ENCODE data around the gene OLFM2. TPM values are rescaled to one million over a fixed set of nuclear protein-coding genes. Genes with fewer than 3 reads are reported as not detected.

OLFM2 gene
- total RNA-seq (10 to 100 TPM in 5 of 7 donors, 1 to 10 TPM in 2; 3.9 to 19.3 (median 13.2) TPM), polyA plus RNA-seq (1 to 10 TPM; 4.0 to 7.1 TPM)
- long read RNA-seq, donor 1, partial matches to known transcripts = 0 of 3 reads
- long read RNA-seq, donor 1, other reads (novel, unspliced or antisense) = 3 of 3 reads
- long read RNA-seq, donor 2, transcript OLFM2-201 (6 exons, 2,019 nt) = major isoform, 26 of 30 reads
- long read RNA-seq, donor 2, partial matches to known transcripts = 0 of 30 reads
- long read RNA-seq, donor 2, other reads (novel, unspliced or antisense) = 0 of 30 reads
- long read RNA-seq, donor 3, transcript OLFM2-201 (6 exons, 2,019 nt) = major isoform, 14 of 17 reads
- long read RNA-seq, donor 3, partial matches to known transcripts = 0 of 17 reads
- long read RNA-seq, donor 3, other reads (novel, unspliced or antisense) = 3 of 17 reads

DNA sequence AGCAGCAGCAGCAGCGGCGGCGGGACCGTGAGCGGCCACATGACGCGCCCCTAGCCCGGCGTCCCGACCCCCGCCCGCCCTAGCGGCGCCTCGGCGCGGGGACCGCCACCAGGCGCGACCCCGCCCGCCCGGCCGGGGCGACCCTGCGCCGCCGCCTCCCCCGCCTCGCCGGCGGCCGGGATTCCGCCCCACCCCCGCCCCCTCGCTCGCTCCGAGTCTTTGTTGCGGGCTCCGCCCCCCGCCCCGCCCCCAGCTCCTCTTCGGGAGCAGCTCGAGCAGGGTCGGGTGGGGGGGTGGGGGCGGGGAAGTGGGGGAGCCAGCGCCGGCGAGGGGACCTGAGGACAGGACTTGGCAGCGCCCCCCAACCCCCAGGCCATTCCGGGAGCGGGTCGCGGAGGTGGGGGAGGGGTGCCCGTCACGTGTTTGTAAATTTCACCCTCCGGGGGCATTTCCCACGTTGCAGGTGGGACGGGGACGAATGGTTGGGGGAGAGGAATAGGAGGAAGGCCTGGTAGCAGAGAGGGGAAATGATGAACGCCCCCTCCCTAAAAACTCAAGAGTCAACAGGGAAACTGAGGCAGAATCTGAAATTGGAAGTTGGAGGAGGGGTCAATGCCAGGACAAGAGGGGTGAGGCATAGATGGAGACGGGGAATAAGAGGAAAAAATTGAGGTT lies at the start of gene OLFM2:
OLFM2 (minus strand) TSS at position 190 of the 675 bp plus-strand sequence; CDS start at position 41, 149 bp downstream.
- Histone ChIP-seq H3K4me3 (peak within 1 kb of the TSS; percentile 40), H3K36me3 (no peaks in the 10 kb centered on the region), H3K27ac (peak within 1 kb of the TSS in 1 of 2 donors; percentile 80), H3K9me3 (no peaks in the 10 kb centered on the region), H3K4me1 (ENCODE audit: insufficient read depth) (peaks cover 2% of the 10 kb centered on the region), H3K27me3 (no peaks in the 10 kb centered on the region)
- intact Hi-C loops (cut with DNase I) = loop anchor here in 3 of 4 donors (5.0 to 10.0 kb wide), 5 partner anchors 51 to 458 kb away; partner anchors contain the start of gene MRPL4 (in 2 of the 3)
- peak; percentile 31 to 56 (median 47) for DNase-seq
- TF ChIP-seq EP300 (IDR thresholded peaks at IDR 0.05) (no peak), POLR2A (IDR thresholded peaks at IDR 0.05) (no peak)
- TF ChIP-seq, protein P1, sequence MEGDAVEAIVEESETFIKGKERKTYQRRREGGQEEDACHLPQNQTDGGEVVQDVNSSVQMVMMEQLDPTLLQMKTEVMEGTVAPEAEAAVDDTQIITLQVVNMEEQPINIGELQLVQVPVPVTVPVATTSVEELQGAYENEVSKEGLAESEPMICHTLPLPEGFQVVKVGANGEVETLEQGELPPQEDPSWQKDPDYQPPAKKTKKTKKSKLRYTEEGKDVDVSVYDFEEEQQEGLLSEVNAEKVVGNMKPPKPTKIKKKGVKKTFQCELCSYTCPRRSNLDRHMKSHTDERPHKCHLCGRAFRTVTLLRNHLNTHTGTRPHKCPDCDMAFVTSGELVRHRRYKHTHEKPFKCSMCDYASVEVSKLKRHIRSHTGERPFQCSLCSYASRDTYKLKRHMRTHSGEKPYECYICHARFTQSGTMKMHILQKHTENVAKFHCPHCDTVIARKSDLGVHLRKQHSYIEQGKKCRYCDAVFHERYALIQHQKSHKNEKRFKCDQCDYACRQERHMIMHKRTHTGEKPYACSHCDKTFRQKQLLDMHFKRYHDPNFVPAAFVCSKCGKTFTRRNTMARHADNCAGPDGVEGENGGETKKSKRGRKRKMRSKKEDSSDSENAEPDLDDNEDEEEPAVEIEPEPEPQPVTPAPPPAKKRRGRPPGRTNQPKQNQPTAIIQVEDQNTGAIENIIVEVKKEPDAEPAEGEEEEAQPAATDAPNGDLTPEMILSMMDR (IDR thresholded peaks at IDR 0.05) = no peak
- WGBS, 3 donors = 0 to 1% (median 1%) methylated on average over 17 to 62 of the region's 62 CpGs

DNA sequence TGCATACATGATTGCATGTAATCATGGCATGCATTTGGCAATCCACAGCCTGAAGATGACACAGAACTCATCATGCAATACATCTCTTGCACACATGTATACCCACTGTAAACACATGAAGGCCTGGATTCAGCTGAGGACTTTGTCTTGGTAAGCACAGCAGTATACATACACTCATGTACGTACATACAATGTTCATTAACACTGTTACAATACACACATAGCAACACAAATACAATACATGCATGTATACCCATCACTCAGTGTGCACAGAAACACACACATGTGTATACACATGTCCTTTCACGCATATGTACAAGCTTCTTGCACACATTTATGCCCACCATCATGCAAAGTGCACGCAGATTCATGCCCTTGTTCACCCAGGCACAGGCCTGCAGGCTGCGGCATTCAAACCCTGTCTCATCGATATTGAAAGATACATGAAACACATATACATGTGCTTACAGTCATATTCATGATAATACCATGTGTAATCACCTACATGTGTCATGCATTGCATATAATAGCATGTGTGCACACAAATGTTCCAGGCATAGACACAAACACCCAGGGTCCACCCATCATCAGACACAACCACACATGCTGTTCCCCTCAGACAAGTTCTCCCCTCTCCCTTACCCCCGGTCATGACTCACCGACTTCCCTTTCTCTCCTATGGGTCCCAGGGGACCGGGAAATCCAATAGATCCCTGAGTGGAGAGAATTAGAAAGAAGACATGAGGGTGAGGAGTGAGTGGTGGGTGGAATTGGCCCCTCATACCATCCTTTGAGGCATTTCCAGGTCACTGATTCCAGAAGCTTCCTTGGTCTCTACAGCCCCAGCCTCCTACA lies 45.3 kb upstream of the OLFM2 start:
- H3K27me3 ChIP-seq = no peaks in the 10 kb centered on the region
- H3K4me3 ChIP-seq = no peak overlapping the region
- H3K9me3 ChIP-seq = no peaks in the 10 kb centered on the region
- 85 to 91% (median 89%) methylated on average over 8 of the region's 8 CpGs for WGBS, 3 donors
- no peak overlapping the region for H3K27ac ChIP-seq
- TF ChIP-seq EP300 (IDR thresholded peaks at IDR 0.05) (no peak), POLR2A (IDR thresholded peaks at IDR 0.05) (no peak)
- TF ChIP-seq, protein P1 (IDR thresholded peaks at IDR 0.05) = no peak
- H3K36me3 ChIP-seq = no peaks in the 10 kb centered on the region
- no peak for DNase-seq
- intact Hi-C loops (cut with DNase I) = no loop called here
- peaks cover 3% of the 10 kb centered on the region for H3K4me1 ChIP-seq (ENCODE audit: insufficient read depth)

DNA sequence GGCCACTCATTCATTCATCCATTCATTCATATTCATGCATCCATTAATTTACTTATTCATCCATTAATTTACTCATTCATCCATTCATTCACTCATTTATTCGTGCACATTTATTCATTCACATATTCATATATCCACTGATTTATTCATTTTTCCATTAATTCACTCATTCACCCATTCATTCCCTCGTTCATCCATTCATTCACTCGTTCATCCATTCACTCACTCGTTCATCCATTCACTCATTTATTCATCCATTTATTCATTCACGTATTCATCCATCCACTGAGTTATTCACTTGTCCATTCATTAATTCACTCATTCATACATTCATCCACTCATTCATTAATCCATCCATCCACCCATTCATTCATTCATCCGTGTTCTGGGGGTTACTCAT lies 35.8 kb upstream of the OLFM2 start:
- 87 to 92% (median 87%) methylated on average over 6 of the region's 6 CpGs for WGBS, 3 donors
- no peaks in the 10 kb centered on the region for H3K27me3 ChIP-seq
- H3K4me3 ChIP-seq = no peak overlapping the region
- no peak for DNase-seq
- no peaks in the 10 kb centered on the region for H3K9me3 ChIP-seq
- no peak overlapping the region for H3K27ac ChIP-seq
- H3K4me1 ChIP-seq (ENCODE audit: insufficient read depth) = no peaks in the 10 kb centered on the region
- intact Hi-C loops (cut with DNase I) = no loop called here
- H3K36me3 ChIP-seq = no peaks in the 10 kb centered on the region
- TF ChIP-seq EP300 (IDR thresholded peaks at IDR 0.05) (no peak), POLR2A (IDR thresholded peaks at IDR 0.05) (no peak)
- TF ChIP-seq, protein P1 (IDR thresholded peaks at IDR 0.05) = no peak

Data from ovary (tissue), 10 donors.